ENCODE results near the gene MIPEP. TPM values are rescaled to one million over a fixed set of nuclear protein-coding genes. Genes with fewer than 3 reads are reported as not detected.

MIPEP gene
- polyA plus RNA-seq, 1 donor (not counting 4 experiments of a cell fraction or from before 2014, with no cell fraction given) = 35.0 TPM

GRCh38 chr13:23680845-23681669 lies 208.1 kb downstream of the MIPEP start:
- H3K79me2 ChIP-seq (ENCODE audit: control insufficient read depth, insufficient read depth, low read length) = no peaks in the 10 kb centered on the region
- H3K4me1 ChIP-seq (ENCODE audit: control insufficient read depth, extremely low read depth, insufficient read depth, low read length) = peaks cover 21% of the 10 kb centered on the region
- no peak overlapping the region for H3K9ac ChIP-seq (ENCODE audit: control insufficient read depth, extremely low read depth, insufficient read depth, low read length)
- H2AFZ ChIP-seq (ENCODE audit: control insufficient read depth, low read length) = no peak overlapping the region
- no peaks in the 10 kb centered on the region for H4K20me1 ChIP-seq (ENCODE audit: control insufficient read depth, extremely low read depth, insufficient read depth, low read length)
- H3K27ac ChIP-seq (ENCODE audit: control insufficient read depth, insufficient read depth, low read length) = no peak overlapping the region
- dilution Hi-C loops (cut with MboI; ENCODE audit: extremely low pct_ligation_motif_present, low sequenced_read_pairs) = no loop called here
- no peak for TF ChIP-seq CTCF (optimal IDR thresholded peaks at IDR 0.05 in 1 of 3, IDR thresholded peaks at IDR 0.05 in 1 of 3, conservative IDR thresholded peaks at IDR 0.05 in 1 of 3; ENCODE audit: extremely low read depth in 1 of 3, insufficient read depth in 2 of 3, low read length in 3 of 3)
- TF ChIP-seq EZH2 (IDR thresholded peaks at IDR 0.05; ENCODE audit: low read length) = no peak
- no peak overlapping the region for H3K4me2 ChIP-seq (ENCODE audit: control insufficient read depth, extremely low read depth, insufficient read depth, low read depth, low read length)
- no peaks in the 10 kb centered on the region for H3K27me3 ChIP-seq (ENCODE audit: control insufficient read depth, extremely low read depth, insufficient read depth, low read length)
- no peaks in the 10 kb centered on the region for H3K9me1 ChIP-seq (ENCODE audit: control insufficient read depth, extremely low read depth, insufficient read depth, low read length)
- no peaks in the 10 kb centered on the region for H3K9me3 ChIP-seq (ENCODE audit: control insufficient read depth, low read depth, low read length)
- no peaks in the 10 kb centered on the region for H3K36me3 ChIP-seq (ENCODE audit: control insufficient read depth in 2 of 2, extremely low read depth in 1 of 2, insufficient read depth in 2 of 2, low read length in 2 of 2)
- H3K4me3 ChIP-seq (ENCODE audit: control insufficient read depth in 2 of 3, extremely low read depth in 1 of 3, insufficient read depth in 2 of 3, low read depth in 1 of 3, low read length in 3 of 3) = no peak overlapping the region
- DNase-seq (ENCODE audit: low read depth, low spot score) (no peak), FAIRE-seq (no peak)

Small RNAs within 50 kb of the gene (small RNA-seq; reads per million reads assigned to genes)
- gene MTCO3P2 (ENCODE audit: insufficient read length in 3 of 3, low read depth in 3 of 3, low replicate concordance in 1 of 3) = 0 reads per million in 3 experiments

Other genes with a start within 250 kb of the MIPEP start
- not detected in 3 replicates for gene C1QTNF9B, start 8.1 kb upstream of the MIPEP start, polyA plus RNA-seq